Stimulated activated naive CD8-positive, alpha-beta T cell treated with anti-CD3 and anti-CD28 coated beads, Interleukin-15, amount 100 ng/mL, for 72 hours (primary cell): ENCODE results near the gene SASH1.
"Not testable (repeated sequence)": the region's sequence is repeated elsewhere in the genome, so short reads cannot be mapped to it uniquely, and the experiment has no call there.

ENCODE experiments used
- ATAC-seq: fragments of 150-1000 bp; cut with Tn5 transposase; 2 replicates; pipeline ENCODE4 v1.10.0; 2021; ENCODE audit warnings: mild to moderate bottlenecking, moderate library complexity
- DNase-seq, 2 donors: peaks; one replicate each; pipeline ENCODE4 v3.0.0; 2021 to 2022
- H3K27ac Mint-ChIP-seq, 2 donors: one replicate each; pipeline ENCODE4 v1.8.0; 2022; ENCODE audit warnings: mild to moderate bottlenecking in 2 of 2, mixed read lengths in 2 of 2, moderate library complexity in 2 of 2
- H3K27me3 Mint-ChIP-seq: one replicate; pipeline ENCODE4 v1.8.0; 2022; ENCODE audit warnings: mixed read lengths
- H3K4me1 Mint-ChIP-seq: one replicate; pipeline ENCODE4 v1.8.0; 2022; ENCODE audit warnings: mild to moderate bottlenecking, mixed read lengths
- H3K4me3 Mint-ChIP-seq, 2 donors: one replicate each; pipeline ENCODE4 v1.8.0; 2022; ENCODE audit warnings: mild to moderate bottlenecking in 2 of 2, mixed read lengths in 2 of 2, moderate library complexity in 1 of 2
- H3K9me3 Mint-ChIP-seq, 2 donors: one replicate each; pipeline ENCODE4 v1.8.0; 2022; ENCODE audit warnings: mixed read lengths in 2 of 2

Gene SASH1

GRCh38 chr6:148346681-148347440, 4.2 kb downstream of the SASH1 start:
- no peak overlapping the region for H3K27ac Mint-ChIP-seq
- peaks cover 68% of the 10 kb centered on the region for H3K27me3 Mint-ChIP-seq
- no peak for ATAC-seq
- H3K9me3 Mint-ChIP-seq = no peaks in the 10 kb centered on the region
- H3K4me1 Mint-ChIP-seq = peaks cover 8% of the 10 kb centered on the region
- no peak overlapping the region for H3K4me3 Mint-ChIP-seq
- DNase-seq = no peak

GRCh38 chr6:148347441-148348054, 4.9 kb downstream of the SASH1 start:
- no peak for DNase-seq
- Mint-ChIP-seq H3K4me1 (peaks cover 1% of the 10 kb centered on the region), H3K9me3 (no peaks in the 10 kb centered on the region), H3K4me3 (no peak overlapping the region), H3K27me3 (peaks cover 61% of the 10 kb centered on the region), H3K27ac (no peak overlapping the region)
- ATAC-seq = no peak

DNA sequence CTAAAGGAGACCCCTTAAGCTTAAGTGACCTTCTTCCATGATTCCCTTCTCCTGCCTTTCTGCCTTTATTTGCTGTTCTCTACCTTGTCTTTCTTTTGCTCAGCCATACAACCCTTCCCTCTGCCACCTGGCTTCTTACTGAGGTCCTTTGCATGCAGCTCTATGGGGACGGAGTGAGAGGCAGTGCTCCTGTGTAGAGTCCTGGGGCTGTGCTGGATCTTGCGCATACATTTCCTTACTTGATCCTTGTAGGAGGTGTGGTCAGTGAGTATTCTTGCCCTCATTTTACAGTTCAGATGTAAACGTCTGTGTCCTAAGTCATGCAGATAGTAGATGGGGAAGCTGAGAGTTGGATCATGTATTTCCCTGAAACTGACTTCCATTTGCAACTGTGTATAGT, 5.7 kb downstream of the SASH1 start:
- H3K27me3 Mint-ChIP-seq = peaks cover 55% of the 10 kb centered on the region
- no peaks in the 10 kb centered on the region for H3K9me3 Mint-ChIP-seq
- H3K4me1 Mint-ChIP-seq = no peaks in the 10 kb centered on the region
- DNase-seq = no peak
- H3K27ac Mint-ChIP-seq = no peak overlapping the region
- no peak overlapping the region for H3K4me3 Mint-ChIP-seq
- ATAC-seq = no peak

- Mint-ChIP-seq H3K4me1 (no peaks in the 10 kb centered on the region), H3K27me3 (peaks cover 50% of the 10 kb centered on the region), H3K9me3 (no peaks in the 10 kb centered on the region), H3K4me3 (no peak overlapping the region), H3K27ac (no peak overlapping the region)
- DNase-seq (no peak), ATAC-seq (no peak)
Measured at GRCh38 chr6:148348778-148349177, 6.1 kb downstream of the SASH1 start.

GRCh38 chr6:148349466-148349865, 6.8 kb downstream of the SASH1 start:
- no peak for DNase-seq
- ATAC-seq = no peak

GRCh38 chr6:148351309-148351708, 8.7 kb downstream of the SASH1 start:
- no peaks in the 10 kb centered on the region for H3K9me3 Mint-ChIP-seq
- no peak for ATAC-seq
- H3K4me1 Mint-ChIP-seq = no peaks in the 10 kb centered on the region
- no peak overlapping the region for H3K27ac Mint-ChIP-seq
- peaks cover 32% of the 10 kb centered on the region for H3K27me3 Mint-ChIP-seq
- no peak overlapping the region for H3K4me3 Mint-ChIP-seq
- no peak for DNase-seq

More at GRCh38 chr6:148349466-148349865, 6.8 kb downstream of the SASH1 start:
- no peaks in the 10 kb centered on the region for H3K4me1 Mint-ChIP-seq
- no peak overlapping the region for H3K4me3 Mint-ChIP-seq
- no peak overlapping the region for H3K27ac Mint-ChIP-seq
- no peaks in the 10 kb centered on the region for H3K9me3 Mint-ChIP-seq
- peaks cover 45% of the 10 kb centered on the region for H3K27me3 Mint-ChIP-seq

GRCh38 chr6:148352421-148352820, 9.8 kb downstream of the SASH1 start:
- not testable (repeated sequence) for H3K9me3 Mint-ChIP-seq, ATAC-seq, H3K4me3 Mint-ChIP-seq, DNase-seq, H3K27ac Mint-ChIP-seq, H3K4me1 Mint-ChIP-seq
- H3K27me3 Mint-ChIP-seq = peaks cover 32% of the 10 kb centered on the region

DNA sequence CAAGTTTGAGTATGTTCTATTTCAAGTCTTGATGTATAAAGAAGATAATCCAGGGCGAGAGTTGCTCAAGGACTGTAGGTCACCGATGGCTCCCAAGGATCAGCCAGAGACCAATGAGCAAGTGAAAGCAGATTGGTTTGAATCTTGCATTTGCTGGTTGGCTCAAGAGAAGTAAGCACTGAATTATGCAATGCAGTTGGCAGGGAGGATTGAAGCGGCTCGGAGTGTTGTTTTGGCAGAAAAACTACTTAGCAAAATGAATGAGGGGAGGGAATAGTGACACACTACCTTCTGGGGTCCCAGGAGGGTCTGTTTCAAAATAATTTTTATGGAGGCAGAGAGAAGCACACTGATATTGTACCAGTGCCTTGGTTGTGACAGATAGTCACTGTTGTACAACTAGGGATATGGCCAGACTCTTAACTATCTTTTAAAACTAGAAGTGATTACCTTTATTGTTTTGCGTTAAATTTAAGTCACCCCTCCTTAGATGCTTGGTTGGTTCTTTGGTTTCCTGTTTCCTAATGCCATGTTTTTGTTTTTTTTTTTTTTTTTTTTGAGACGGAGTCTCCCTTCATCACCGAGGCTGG, 15.7 kb downstream of the SASH1 start:
- Mint-ChIP-seq H3K27ac (no peak overlapping the region), H3K9me3 (no peaks in the 10 kb centered on the region), H3K4me3 (no peak overlapping the region), H3K27me3 (peaks cover 40% of the 10 kb centered on the region), H3K4me1 (no peaks in the 10 kb centered on the region)
- DNase-seq (no peak), ATAC-seq (no peak)

GRCh38 chr6:148359228-148359627, 16.6 kb downstream of the SASH1 start:
- peaks cover 47% of the 10 kb centered on the region for H3K27me3 Mint-ChIP-seq
- H3K4me1 Mint-ChIP-seq = no peaks in the 10 kb centered on the region
- no peak overlapping the region for H3K27ac Mint-ChIP-seq
- no peaks in the 10 kb centered on the region for H3K9me3 Mint-ChIP-seq
- ATAC-seq = no peak
- DNase-seq = no peak
- no peak overlapping the region for H3K4me3 Mint-ChIP-seq

DNA sequence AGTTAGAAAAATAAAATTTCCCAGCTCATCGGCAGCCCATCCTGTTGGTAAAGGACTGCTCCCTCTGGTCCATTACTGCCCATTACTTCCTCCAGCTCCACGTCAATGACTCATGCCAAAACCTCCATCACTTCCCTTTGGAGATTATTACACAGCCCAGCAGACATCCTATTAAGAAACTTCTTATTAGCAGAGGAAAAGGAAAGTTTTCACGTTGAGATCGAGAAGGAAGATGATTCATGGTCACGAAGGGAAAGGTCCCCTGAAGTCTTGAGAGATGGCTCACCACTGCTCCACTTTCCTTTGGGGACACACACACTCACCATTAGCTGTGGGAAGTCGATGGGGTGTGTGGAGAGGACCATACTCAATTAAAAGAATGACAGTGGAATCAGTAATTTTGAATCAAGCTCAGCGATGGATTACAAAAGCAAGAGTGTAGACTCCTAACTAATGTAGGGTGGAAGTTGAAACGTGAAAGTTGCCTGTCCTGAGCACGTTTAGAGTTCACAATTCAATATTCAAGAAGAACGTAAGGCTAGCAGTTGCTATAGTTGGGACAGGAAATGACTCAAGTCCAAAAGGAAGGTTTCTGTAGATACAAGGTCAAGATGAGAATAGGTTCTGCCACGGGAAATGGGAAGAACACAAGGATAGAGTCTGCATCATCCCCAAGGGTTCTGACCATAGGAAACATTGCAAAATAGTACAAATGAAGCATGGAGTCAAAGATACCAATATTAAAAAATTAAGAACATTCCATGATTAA, 21.6 kb downstream of the SASH1 start:
- DNase-seq (no peak), ATAC-seq (no peak)
- H3K27me3 Mint-ChIP-seq = peaks cover 62% of the 10 kb centered on the region
- H3K4me1 Mint-ChIP-seq = peaks cover 7% of the 10 kb centered on the region
- no peak overlapping the region for H3K4me3 Mint-ChIP-seq
- H3K27ac Mint-ChIP-seq = no peak overlapping the region
- H3K9me3 Mint-ChIP-seq = no peaks in the 10 kb centered on the region

GRCh38 chr6:148365041-148365440, 22.4 kb downstream of the SASH1 start:
- DNase-seq (no peak), ATAC-seq (no peak)
- H3K9me3 Mint-ChIP-seq = no peaks in the 10 kb centered on the region
- no peak overlapping the region for H3K4me3 Mint-ChIP-seq
- H3K27ac Mint-ChIP-seq = no peak overlapping the region
- H3K4me1 Mint-ChIP-seq = peaks cover 7% of the 10 kb centered on the region
- H3K27me3 Mint-ChIP-seq = peaks cover 65% of the 10 kb centered on the region

DNA sequence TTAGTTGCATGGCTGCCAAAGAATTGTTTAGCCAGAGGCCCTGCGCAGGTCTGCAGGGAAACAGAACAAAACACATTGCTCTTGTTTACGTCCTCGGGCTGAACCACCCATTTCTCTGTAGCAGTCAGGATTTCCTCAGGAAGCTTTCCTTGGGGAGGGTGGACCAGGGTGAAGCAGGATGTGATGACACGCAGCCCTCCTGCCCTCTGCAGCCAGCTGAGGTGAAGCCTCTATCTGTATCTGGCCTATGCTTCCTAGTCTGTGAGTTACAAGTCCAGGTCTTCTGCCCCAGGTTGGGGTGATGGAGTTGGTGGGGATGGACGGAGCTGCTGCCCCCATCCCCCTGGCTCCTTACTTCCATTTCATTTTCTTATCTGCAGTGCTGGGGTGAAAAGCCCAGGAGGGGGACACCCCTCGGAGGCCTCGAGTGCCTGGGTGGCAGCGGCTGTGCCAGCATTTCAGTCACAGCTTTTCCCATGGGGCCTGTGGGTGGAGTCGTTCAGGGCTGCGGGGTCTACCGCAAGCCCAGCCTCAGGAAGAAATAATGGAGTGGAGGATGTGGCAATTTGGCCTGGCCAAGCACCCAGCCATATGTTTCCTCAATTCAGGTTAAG, 24.9 kb downstream of the SASH1 start:
- no peak overlapping the region for H3K27ac Mint-ChIP-seq
- no peaks in the 10 kb centered on the region for H3K9me3 Mint-ChIP-seq
- no peak overlapping the region for H3K4me3 Mint-ChIP-seq
- peaks cover 7% of the 10 kb centered on the region for H3K4me1 Mint-ChIP-seq
- DNase-seq (no peak), ATAC-seq (no peak)
- peaks cover 51% of the 10 kb centered on the region for H3K27me3 Mint-ChIP-seq

DNA sequence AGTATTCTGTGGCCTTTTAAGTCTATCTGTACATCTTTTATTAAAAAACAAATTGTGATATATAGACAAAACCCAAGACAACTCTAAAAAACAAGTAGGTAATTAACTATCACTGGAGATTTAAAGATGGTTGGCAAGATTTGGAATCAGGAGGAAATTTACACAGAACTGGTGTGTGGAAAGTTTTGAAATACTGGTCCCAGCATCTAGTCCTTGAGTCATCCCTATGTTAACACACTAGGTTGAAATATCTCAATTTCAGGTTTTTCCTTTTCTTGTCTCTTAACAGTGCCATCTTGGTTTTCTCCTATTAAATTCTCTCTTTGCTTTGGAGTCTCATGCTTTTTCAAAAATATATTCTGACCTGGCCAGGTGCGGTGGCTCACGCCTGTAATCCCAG, 27.5 kb downstream of the SASH1 start:
- ATAC-seq (no peak), DNase-seq (no peak)
- no peak overlapping the region for H3K4me3 Mint-ChIP-seq
- peaks cover 7% of the 10 kb centered on the region for H3K4me1 Mint-ChIP-seq
- H3K9me3 Mint-ChIP-seq = no peaks in the 10 kb centered on the region
- peaks cover 36% of the 10 kb centered on the region for H3K27me3 Mint-ChIP-seq
- H3K27ac Mint-ChIP-seq = no peak overlapping the region

DNA sequence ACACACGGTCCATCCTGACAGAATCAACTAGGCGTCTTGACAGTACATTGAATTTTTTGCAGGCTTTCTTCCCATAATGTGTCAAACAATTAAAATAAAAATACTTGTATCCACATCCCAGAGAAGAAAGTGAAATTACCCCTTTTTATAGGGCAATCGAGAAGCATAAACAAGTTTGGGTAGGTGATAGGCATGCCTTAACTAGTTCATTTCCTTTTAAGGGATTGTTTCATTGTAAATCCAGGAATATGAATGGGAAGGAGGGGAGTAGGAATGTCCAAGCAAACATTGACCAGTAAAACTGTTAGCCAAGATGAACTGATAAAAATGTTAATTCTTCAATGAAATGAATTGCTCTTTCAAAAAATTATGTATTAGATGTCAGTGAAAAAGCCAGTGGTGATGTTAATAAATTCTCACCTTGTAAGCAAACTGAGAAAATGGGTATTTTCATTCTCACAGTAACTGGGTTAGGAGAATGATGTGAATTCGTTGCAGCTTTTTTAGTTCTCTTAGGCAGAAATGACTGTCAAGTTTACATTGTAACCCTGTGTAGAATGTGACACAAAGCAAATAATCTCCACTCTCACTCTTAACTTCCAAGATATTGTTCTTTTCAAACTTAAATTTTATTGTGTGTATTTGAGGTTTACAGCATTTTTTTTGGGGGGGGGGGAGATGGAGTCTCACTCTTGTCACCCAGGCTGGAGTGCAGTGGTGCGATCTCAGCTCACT, 31.6 kb downstream of the SASH1 start:
- Mint-ChIP-seq H3K4me3 (no peak overlapping the region), H3K4me1 (no peaks in the 10 kb centered on the region), H3K9me3 (peaks cover 0 to 6% of the 10 kb centered on the region in 2 donors), H3K27ac (no peak overlapping the region), H3K27me3 (peaks cover 13% of the 10 kb centered on the region)
- DNase-seq (no peak), ATAC-seq (no peak)

DNA sequence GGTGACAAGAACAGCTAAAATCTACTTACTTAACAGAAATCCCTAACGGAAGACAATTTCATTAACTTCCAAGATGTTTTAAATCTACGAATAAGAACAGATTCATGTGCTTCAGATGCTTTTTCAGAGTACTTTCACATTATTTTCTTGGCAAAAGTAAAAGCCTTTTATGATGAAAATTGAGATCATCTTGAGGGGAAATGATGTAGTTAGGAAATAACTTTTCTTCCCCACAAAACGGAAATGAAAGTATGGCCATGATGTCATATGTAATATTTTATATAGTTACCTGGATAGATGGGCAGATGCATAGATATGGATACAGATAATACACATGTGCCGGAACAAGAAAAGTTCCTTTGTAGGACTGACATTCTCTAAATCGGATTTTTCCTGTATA, 32.8 kb downstream of the SASH1 start:
- Mint-ChIP-seq H3K27ac (no peak overlapping the region), H3K27me3 (peaks cover 21% of the 10 kb centered on the region), H3K4me3 (no peak overlapping the region), H3K4me1 (no peaks in the 10 kb centered on the region), H3K9me3 (peaks cover 0 to 6% of the 10 kb centered on the region in 2 donors)
- DNase-seq (no peak), ATAC-seq (no peak)
